ENCODE data around the gene GDI1.

DNA sequence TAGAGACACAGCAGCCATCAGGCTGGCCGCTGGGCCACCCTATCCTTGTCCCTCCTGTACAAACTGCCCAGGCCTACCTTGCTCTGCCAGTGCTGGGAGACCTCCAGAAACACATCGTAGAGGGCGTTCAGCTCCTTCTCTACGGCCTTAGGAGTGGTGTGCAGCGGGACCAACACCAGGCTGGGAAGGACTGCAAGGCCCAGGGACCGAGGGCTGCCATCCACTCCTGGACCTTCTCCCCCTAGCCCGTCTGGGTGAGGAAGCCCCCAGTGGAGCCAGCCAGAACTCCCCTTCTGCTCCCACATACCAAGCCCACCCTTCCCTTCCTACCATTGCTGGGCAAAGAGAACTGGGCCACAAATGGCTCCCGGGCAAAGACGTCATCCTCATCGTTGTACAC is 33.8 kb upstream of the GDI1 start:
- TF ChIP-seq CTCF (IDR thresholded peaks at IDR 0.05), result no peak
- no peak for TF ChIP-seq POLR2A (IDR thresholded peaks at IDR 0.05)
- no peak for TF ChIP-seq EP300 (IDR thresholded peaks at IDR 0.05)
- TF ChIP-seq POLR2AphosphoS5 (IDR thresholded peaks at IDR 0.05), result no peak

Measured in stomach (tissue), 4 donors.